ENCODE data around the gene SPEN. TPM values are rescaled to one million over a fixed set of nuclear protein-coding genes. Genes with fewer than 3 reads are reported as not detected.
A peak's percentile ranks its signal among the peaks of the same experiment; 100 is the strongest.

Gene SPEN
- polyA plus RNA-seq, 1 of the 3 experiments (the other 2 are of a cell fraction) = 6.1 TPM

GRCh38 chr1:15918962-15919715, 71.6 kb downstream of the SPEN start (continued):
- TF ChIP-seq USF2 (IDR thresholded peaks at IDR 0.05; ENCODE audit: borderline replicate concordance, low read depth, low read length) (no peak), YY1 (IDR thresholded peaks at IDR 0.05; ENCODE audit: low read depth) (no peak), TCF12 (IDR thresholded peaks at IDR 0.05) (peak; percentile 81), EP300 (IDR thresholded peaks at IDR 0.05; ENCODE audit: borderline replicate concordance in 1 of 2, low read depth in 1 of 2, low read length in 1 of 2) (peak in 1 of 2 experiments; percentile 17; a peak in 1 of 4 replicates), RCOR1 (IDR thresholded peaks at IDR 0.05; ENCODE audit: low read length) (no peak), GABPA (IDR thresholded peaks at IDR 0.05; ENCODE audit: low read depth) (no peak), MEF2A (IDR thresholded peaks at IDR 0.05; ENCODE audit: borderline replicate concordance, low read depth) (no peak), IRF3 (IDR thresholded peaks at IDR 0.05; ENCODE audit: low read depth, low read length) (no peak), ELF1 (IDR thresholded peaks at IDR 0.05) (no peak), EZH2phosphoT487 (IDR thresholded peaks at IDR 0.05; ENCODE audit: borderline replicate concordance, low read depth) (no peak), SIN3A (IDR thresholded peaks at IDR 0.05; ENCODE audit: borderline replicate concordance, low read depth, low read length) (no peak), REST (IDR thresholded peaks at IDR 0.05; ENCODE audit: low read depth, low read length) (no peak), ZBTB33 (IDR thresholded peaks at IDR 0.05; ENCODE audit: borderline replicate concordance, low read depth) (no peak), MAX (IDR thresholded peaks at IDR 0.05; ENCODE audit: low read depth) (peak; percentile 40; the same call in 1 of the 2 replicates)
